H9 (cell line): ENCODE data around the gene LPP. TPM values are rescaled to one million over a fixed set of nuclear protein-coding genes. Genes with fewer than 3 reads are reported as not detected.

ENCODE experiments used
- DNase-seq: peaks from one replicate; pipeline ENCODE4 v3.0.0-alpha.2; 2017
- H2AFZ ChIP-seq: one replicate; pipeline ENCODE4 v1.6.1; 2013; ENCODE audit warnings: mild to moderate bottlenecking, low read length, control low read depth, moderate library complexity
- H2AK5ac ChIP-seq: 2 replicates; pipeline ENCODE4 v1.6.1; 2013; ENCODE audit warnings: low read length, control low read depth, mixed read lengths; ENCODE audit not compliant: insufficient read length
- H2BK120ac ChIP-seq: one replicate; pipeline ENCODE4 v1.6.1; 2013; ENCODE audit warnings: low read depth, mild to moderate bottlenecking, low read length, control low read depth, inconsistent platforms; ENCODE audit not compliant: poor library complexity, severe bottlenecking
- H2BK12ac ChIP-seq: 2 replicates; pipeline ENCODE4 v1.6.1; 2013; ENCODE audit warnings: low read length, control low read depth, mixed read lengths, low read depth; ENCODE audit not compliant: insufficient read length
- H2BK15ac ChIP-seq: 2 replicates; pipeline ENCODE4 v1.6.1; 2013; ENCODE audit warnings: low read depth, low read length, control low read depth
- H2BK20ac ChIP-seq: one replicate; pipeline ENCODE4 v1.6.1; 2013; ENCODE audit warnings: low read depth, mild to moderate bottlenecking, low read length, control low read depth, inconsistent platforms; ENCODE audit not compliant: poor library complexity, severe bottlenecking
- H2BK5ac ChIP-seq: 2 replicates; pipeline ENCODE4 v1.6.1; 2013; ENCODE audit warnings: low read length, control low read depth, mixed read lengths; ENCODE audit not compliant: insufficient read length
- H3K14ac ChIP-seq: 2 replicates; pipeline ENCODE4 v1.6.1; 2013; ENCODE audit warnings: low read length, control low read depth; ENCODE audit not compliant: insufficient read depth
- H3K18ac ChIP-seq: 2 replicates; pipeline ENCODE4 v1.6.1; 2013; ENCODE audit warnings: low read depth, mild to moderate bottlenecking, mixed read lengths, low read length, control low read depth; ENCODE audit not compliant: insufficient read length
- H3K23ac ChIP-seq: 2 replicates; pipeline ENCODE4 v1.6.1; 2013; ENCODE audit warnings: low read length, control low read depth, mixed read lengths, low read depth; ENCODE audit not compliant: insufficient read length
- H3K23me2 ChIP-seq: 2 replicates; pipeline ENCODE4 v1.6.1; 2013; ENCODE audit warnings: low read depth, mild to moderate bottlenecking, mixed read lengths, low read length, control low read depth; ENCODE audit not compliant: insufficient read length, poor library complexity, severe bottlenecking
- H3K27ac ChIP-seq: 2 replicates; pipeline ENCODE4 v1.5.1; 2013; ENCODE audit warnings: low read length, control low read depth, mixed read lengths, low read depth; ENCODE audit not compliant: insufficient read length
- H3K27me3 ChIP-seq: 2 replicates; pipeline ENCODE4 v1.6.1; 2013; ENCODE audit warnings: low read length, control low read depth, inconsistent platforms; ENCODE audit not compliant: insufficient read depth
- H3K4ac ChIP-seq: 2 replicates; pipeline ENCODE4 v1.6.1; 2013; ENCODE audit warnings: low read depth, mild to moderate bottlenecking, control low read depth, inconsistent platforms, low read length, moderate library complexity
- H3K4me1 ChIP-seq: 2 replicates; pipeline ENCODE4 v1.6.1; 2013; ENCODE audit warnings: low read length, control low read depth, inconsistent platforms; ENCODE audit not compliant: insufficient read depth
- H3K4me2 ChIP-seq: 2 replicates; pipeline ENCODE4 v1.6.1; 2013; ENCODE audit warnings: low read length, control low read depth, mixed read lengths; ENCODE audit not compliant: insufficient read length, insufficient read depth
- H3K56ac ChIP-seq: 2 replicates; pipeline ENCODE4 v1.6.1; 2013; ENCODE audit warnings: low read depth, mild to moderate bottlenecking, mixed read lengths, low read length, control low read depth; ENCODE audit not compliant: insufficient read length
- H3K79me1 ChIP-seq: 2 replicates; pipeline ENCODE4 v1.6.1; 2013; ENCODE audit warnings: low read depth, mild to moderate bottlenecking, moderate library complexity, low read length, control low read depth, inconsistent platforms; ENCODE audit not compliant: insufficient read depth, poor library complexity, severe bottlenecking
- H3K79me2 ChIP-seq: 2 replicates; pipeline ENCODE4 v1.6.1; 2013; ENCODE audit warnings: low read length, control low read depth, inconsistent platforms; ENCODE audit not compliant: insufficient read depth
- H3K9ac ChIP-seq: 2 replicates; pipeline ENCODE4 v1.6.1; 2013; ENCODE audit warnings: low read length, control low read depth, mixed read lengths; ENCODE audit not compliant: insufficient read length; ENCODE audit errors: extremely low read depth
- H3K9me3 ChIP-seq: one replicate; pipeline ENCODE4 v1.6.1; 2013; ENCODE audit warnings: low read depth, low read length, inconsistent platforms; ENCODE audit not compliant: control insufficient read depth
- H3T11ph ChIP-seq: one replicate; pipeline ENCODE4 v1.6.1; 2013; ENCODE audit warnings: mild to moderate bottlenecking, low read length, control low read depth, inconsistent platforms
- H4K20me1 ChIP-seq: one replicate; pipeline ENCODE4 v1.6.1; 2013; ENCODE audit not compliant: control insufficient read depth, insufficient read length, insufficient read depth
- H4K5ac ChIP-seq: 2 replicates; pipeline ENCODE4 v1.6.1; 2013; ENCODE audit warnings: low read depth, mild to moderate bottlenecking, mixed read lengths, low read length, control low read depth; ENCODE audit not compliant: insufficient read length
- H4K8ac ChIP-seq: replicated peaks from 2 replicates; pipeline ENCODE4 v1.6.1; 2013; ENCODE audit warnings: low read length, control low read depth, mixed read lengths, low read depth; ENCODE audit not compliant: insufficient read length
- H4K91ac ChIP-seq: 2 replicates; pipeline ENCODE4 v1.6.1; 2013; ENCODE audit warnings: low read depth, mild to moderate bottlenecking, moderate library complexity, mixed read lengths, low read length, control low read depth; ENCODE audit not compliant: insufficient read length
- H3K27ac Mint-ChIP-seq, 3 experiments: 2 replicates in 2 of 3; 3 replicates in 1 of 3; pipeline ENCODE4 v1.8.0; 2020 to 2021; ENCODE audit warnings: mixed read lengths in 3 of 3, mild to moderate bottlenecking in 1 of 3, moderate library complexity in 1 of 3
- H3K27me3 Mint-ChIP-seq: 2 replicates; pipeline ENCODE4 v1.8.0; 2021; ENCODE audit warnings: low read depth, mild to moderate bottlenecking, moderate library complexity, mixed read lengths
- H3K36me3 Mint-ChIP-seq, 3 experiments: 2 replicates in 2 of 3; 3 replicates in 1 of 3; pipeline ENCODE4 v1.8.0; 2020 to 2021; ENCODE audit warnings: low read depth in 3 of 3, mixed read lengths in 3 of 3; ENCODE audit not compliant: insufficient read depth in 1 of 3
- H3K4me1 Mint-ChIP-seq, 2 experiments: 2 replicates each; pipeline ENCODE4 v1.8.0; 2020; ENCODE audit warnings: mixed read lengths in 2 of 2
- H3K4me3 Mint-ChIP-seq, 2 experiments: 2 replicates in 1 of 2; 3 replicates in 1 of 2; pipeline ENCODE4 v1.8.0; 2020 to 2021; ENCODE audit warnings: mild to moderate bottlenecking in 2 of 2, mixed read lengths in 2 of 2, moderate library complexity in 1 of 2
- H3K9me3 Mint-ChIP-seq, 2 experiments: 2 replicates in 1 of 2; 3 replicates in 1 of 2; pipeline ENCODE4 v1.8.0; 2020; ENCODE audit warnings: mild to moderate bottlenecking in 2 of 2, mixed read lengths in 2 of 2, moderate library complexity in 1 of 2
- WGBS: extraction: QIAGEN DNeasy Blood & Tissue Kit; methylation state at CpG from one replicate; pipeline ENCODE4 v1.1.7; 2013; ENCODE audit warnings: missing lambda C conversion rate, low lambda C conversion rate, mixed read lengths; ENCODE audit not compliant: insufficient read length; ENCODE audit errors: extremely low coverage; 5-methylcytosine and 5-hydroxymethylcytosine counted together
- total RNA-seq: library from RNA; stranded (reverse); gene quantifications from 2 replicates; pipeline ENCODE4 v1.2.1, GENCODE V29; 2021
- TF ChIP-seq, protein P1 (sequence below): fragments of 200-600 bp; sonication (generic); conservative IDR thresholded peaks from 3 replicates; pipeline ENCODE4 v1.8.0; 2021; ENCODE audit warnings: antibody characterized with exemption, mild to moderate bottlenecking

LPP gene
- total RNA-seq, 1 experiment from 2014 or later: 64.6 TPM

DNA sequence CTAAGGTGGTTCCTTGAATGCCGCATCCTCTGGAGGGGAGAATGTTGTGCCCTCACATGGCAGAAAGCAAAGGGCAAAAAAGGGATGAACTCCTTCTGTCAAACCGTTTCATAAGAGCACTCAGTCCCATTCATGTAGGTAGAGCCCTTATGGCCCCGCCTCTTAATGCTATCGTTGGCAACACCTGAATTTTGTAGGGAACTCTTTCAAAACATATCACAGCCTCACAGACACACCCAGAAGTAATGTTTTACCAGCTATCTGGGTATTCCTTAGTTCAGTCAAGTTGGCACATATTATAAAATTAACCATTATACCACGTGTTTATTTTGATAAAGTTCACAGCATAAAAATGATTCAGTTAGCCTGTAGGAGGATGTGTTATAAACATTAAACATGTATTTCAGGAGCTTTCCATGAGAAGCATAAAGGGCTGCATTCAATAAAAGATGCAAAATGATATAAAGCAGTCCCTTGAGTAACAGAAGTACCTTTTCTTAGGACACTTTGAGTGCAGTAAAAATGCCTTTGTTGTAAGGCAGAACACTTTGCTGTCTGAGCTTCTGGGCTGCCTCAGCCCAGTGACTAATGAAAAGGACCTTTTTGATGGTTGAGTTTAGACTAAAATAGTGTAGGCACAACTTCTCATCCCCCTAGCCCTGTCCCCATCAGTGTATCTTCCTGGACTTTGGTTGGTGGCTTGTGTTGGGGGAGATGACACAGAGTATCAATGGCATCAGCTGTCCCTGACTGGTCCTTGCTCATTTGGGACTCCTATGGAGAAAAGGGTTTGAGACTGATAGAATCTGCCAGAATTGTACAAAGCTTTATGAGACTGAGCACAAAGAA lies 754.3 kb downstream of the LPP start:
- H3K27ac Mint-ChIP-seq: no peak overlapping the region
- TF ChIP-seq, protein P1, sequence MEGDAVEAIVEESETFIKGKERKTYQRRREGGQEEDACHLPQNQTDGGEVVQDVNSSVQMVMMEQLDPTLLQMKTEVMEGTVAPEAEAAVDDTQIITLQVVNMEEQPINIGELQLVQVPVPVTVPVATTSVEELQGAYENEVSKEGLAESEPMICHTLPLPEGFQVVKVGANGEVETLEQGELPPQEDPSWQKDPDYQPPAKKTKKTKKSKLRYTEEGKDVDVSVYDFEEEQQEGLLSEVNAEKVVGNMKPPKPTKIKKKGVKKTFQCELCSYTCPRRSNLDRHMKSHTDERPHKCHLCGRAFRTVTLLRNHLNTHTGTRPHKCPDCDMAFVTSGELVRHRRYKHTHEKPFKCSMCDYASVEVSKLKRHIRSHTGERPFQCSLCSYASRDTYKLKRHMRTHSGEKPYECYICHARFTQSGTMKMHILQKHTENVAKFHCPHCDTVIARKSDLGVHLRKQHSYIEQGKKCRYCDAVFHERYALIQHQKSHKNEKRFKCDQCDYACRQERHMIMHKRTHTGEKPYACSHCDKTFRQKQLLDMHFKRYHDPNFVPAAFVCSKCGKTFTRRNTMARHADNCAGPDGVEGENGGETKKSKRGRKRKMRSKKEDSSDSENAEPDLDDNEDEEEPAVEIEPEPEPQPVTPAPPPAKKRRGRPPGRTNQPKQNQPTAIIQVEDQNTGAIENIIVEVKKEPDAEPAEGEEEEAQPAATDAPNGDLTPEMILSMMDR: no peak

More for the DNA sequence above, 754.3 kb downstream of the LPP start:
- DNase-seq: no peak
- no peak overlapping the region for H3K23ac ChIP-seq
- H3K27ac ChIP-seq: no peak overlapping the region
- H3K56ac ChIP-seq: no peak overlapping the region
- H2AK5ac ChIP-seq: no peak overlapping the region
- H3K9me3 ChIP-seq: no peaks in the 10 kb centered on the region
- H3K4me2 ChIP-seq: no peak overlapping the region
- no CpG with 5 or more reads among the region's 5 CpGs for WGBS
- no peak overlapping the region for H2AFZ ChIP-seq
- no peaks in the 10 kb centered on the region for H3K27me3 ChIP-seq
- no peak overlapping the region for H4K5ac ChIP-seq
- no peak overlapping the region for H3K14ac ChIP-seq
- no peak overlapping the region for H2BK12ac ChIP-seq
- H3K4ac ChIP-seq: no peak overlapping the region
- no peak overlapping the region for H2BK15ac ChIP-seq
- no peak overlapping the region for H3T11ph ChIP-seq
- no peak overlapping the region for H2BK5ac ChIP-seq
- no peak overlapping the region for H4K91ac ChIP-seq
- H3K79me2 ChIP-seq: no peaks in the 10 kb centered on the region
- H4K20me1 ChIP-seq: no peaks in the 10 kb centered on the region
- H4K8ac ChIP-seq: no peak overlapping the region
- no peak overlapping the region for H3K4me3 Mint-ChIP-seq
- no peaks in the 10 kb centered on the region for H3K79me1 ChIP-seq
- H3K4me1 ChIP-seq: no peaks in the 10 kb centered on the region
- no peak overlapping the region for H2BK120ac ChIP-seq
- no peak overlapping the region for H3K9ac ChIP-seq
- peaks cover 1% of the 10 kb centered on the region; the same call in 1 of the 2 replicates for H3K27me3 Mint-ChIP-seq
- H3K23me2 ChIP-seq: no peaks in the 10 kb centered on the region
- peaks cover 13 to 22% of the 10 kb centered on the region in 2 experiments for H3K4me1 Mint-ChIP-seq
- H3K9me3 Mint-ChIP-seq: no peaks in the 10 kb centered on the region; a peak in 1 of 5 replicates
- no peak overlapping the region for H2BK20ac ChIP-seq
- H3K36me3 Mint-ChIP-seq: no peaks in the 10 kb centered on the region
- no peak overlapping the region for H3K18ac ChIP-seq
